HG03354 (cell line): ENCODE data around the gene FAAP20.

Experiments
- ATAC-seq: cut with Tn5 transposase; IDR thresholded peaks from one replicate; pipeline ENCODE4 v1.9.1; 2021; ENCODE audit warnings: mild to moderate bottlenecking; ENCODE audit not compliant: unreplicated experiment, poor library complexity, severe bottlenecking

Gene FAAP20

DNA sequence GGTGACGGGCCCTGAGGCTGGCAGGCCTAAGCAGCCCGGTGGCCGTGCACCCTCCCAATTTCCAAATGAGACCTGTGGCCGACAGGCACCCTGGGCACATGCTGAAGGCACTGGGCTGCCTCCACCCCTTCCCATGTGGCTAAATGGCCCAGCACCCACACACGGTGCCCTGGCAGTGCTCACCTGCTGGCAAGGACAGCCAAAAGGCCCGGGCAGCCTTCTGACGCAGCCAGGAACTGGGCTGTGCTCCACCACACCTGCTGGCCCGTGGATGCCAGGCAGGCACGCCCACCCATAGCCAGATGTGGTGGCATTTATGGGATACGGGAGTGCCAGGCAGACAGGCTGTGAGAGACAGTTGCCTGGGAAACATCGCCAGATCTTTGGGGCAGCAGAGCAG is 4.0 kb upstream of the FAAP20 start:
- no peak for ATAC-seq

- no peak for ATAC-seq
Observed at GRCh38 chr1:2197707-2198165, 3.2 kb upstream of the FAAP20 start.

DNA sequence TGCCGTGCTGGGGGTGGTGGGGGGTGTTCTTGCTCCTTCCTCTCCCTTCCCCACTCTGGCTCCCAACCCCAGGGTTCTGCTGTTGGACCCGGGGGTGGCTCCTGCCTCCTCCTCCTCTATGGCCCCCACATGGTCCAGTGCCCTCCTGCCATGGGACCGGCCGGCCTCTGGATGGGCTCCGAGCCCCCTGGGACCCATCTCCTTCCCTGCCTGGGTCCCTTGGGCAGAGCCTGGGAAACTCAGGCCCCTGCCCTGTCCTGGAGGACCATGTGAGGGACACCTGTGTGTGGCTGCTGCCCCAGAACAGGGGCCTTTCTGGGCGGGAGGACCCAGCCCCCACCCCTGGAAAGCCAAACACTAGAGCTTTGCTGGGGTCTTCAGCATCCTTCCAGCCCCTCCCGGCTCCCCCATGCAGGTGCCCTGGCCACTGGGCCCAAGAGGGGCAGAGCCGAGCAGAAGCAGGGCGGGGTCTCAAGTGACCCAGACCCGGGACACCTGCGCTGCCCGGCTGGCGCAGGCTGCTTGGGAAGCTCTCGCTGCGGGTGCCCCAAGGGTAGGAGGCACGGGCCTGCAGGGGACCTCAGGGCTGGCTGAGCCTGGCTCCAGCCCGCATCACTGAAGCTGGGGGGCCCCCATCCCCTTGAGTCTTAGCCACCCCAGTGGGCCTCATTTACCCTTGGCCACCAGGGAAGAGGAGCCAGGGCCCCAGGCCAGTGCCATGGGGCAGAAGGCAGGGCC is 2.5 kb upstream of the FAAP20 start:
- no peak for ATAC-seq

DNA sequence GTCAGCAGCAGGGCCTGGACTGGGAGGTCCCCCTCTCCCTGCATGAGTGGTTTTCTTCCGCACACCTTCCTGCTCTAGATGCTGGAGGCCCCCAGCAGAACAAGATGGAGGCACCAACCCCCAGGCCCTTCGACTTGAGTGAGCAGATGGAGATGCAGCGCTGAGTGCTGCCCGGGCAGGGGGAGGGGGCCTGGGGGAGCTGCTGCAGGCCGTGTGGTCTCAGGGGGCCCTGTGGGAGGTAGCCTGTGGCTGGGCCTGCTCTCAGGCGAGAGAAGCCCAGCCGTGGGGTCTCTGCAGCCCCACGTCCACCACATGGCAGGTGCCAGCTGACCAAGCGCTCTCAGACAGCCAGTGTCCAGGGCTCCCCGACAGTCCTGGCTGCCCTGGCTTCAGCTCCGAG is 1.2 kb upstream of the FAAP20 start:
- ATAC-seq: no peak

GRCh38 chr1:2194898-2195673 is 514 bp upstream of the FAAP20 start:
- peak; percentile 70 for ATAC-seq

- ATAC-seq: no peak
Observed at GRCh38 chr1:2193514-2194281, 874 bp downstream of the FAAP20 start.

DNA sequence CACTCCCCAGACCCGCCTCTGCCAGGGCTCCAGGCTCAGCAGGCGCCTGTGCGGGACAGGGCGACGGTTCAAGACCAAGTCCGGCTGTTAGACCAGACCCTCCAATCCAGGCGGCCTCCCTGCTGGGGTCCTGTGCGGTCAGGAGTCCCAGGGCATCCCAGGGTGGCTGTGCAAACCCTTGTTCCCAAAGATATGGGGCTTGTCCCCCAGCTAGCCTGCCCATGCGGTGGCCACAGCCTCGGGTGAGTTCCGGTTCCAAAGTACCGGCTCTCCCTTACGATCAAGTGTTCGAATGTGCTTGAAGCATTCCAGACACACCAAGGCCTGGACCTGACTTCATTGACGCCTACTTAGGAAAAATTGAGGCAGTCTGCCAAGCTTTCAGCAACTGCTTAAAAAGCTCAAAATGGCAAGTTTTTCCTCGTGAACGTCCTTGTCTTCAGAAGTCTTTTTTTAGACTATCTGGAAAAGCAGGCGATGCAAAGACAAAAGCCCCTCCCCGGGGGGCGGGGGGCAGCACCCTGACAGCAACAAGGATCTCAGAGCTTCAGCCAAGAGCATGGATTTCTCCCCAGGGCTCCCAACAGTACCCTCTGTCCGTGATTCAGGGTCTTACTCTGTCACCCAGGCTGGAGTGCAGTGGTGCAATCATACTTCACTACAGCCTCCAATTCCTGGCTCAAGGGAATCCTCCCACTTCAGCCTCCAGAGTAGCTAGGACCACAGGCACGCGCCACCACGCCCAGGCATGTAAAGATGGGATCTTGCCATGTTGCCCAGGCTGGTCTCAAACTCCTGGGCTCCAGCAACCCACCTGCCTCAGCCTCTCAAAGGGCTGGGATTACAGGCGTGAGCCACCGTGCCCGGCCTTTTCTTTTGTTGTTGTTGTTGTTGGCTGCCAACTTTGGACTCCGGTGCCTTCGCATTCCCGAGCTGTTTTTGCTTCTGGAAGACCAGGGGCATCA is 2.3 kb downstream of the FAAP20 start:
- no peak for ATAC-seq

- ATAC-seq: no peak
Observed at GRCh38 chr1:2190491-2190976, 4.0 kb downstream of the FAAP20 start.

- ATAC-seq: peak; percentile 61
Observed at GRCh38 chr1:2189459-2190425, 4.8 kb downstream of the FAAP20 start.

DNA sequence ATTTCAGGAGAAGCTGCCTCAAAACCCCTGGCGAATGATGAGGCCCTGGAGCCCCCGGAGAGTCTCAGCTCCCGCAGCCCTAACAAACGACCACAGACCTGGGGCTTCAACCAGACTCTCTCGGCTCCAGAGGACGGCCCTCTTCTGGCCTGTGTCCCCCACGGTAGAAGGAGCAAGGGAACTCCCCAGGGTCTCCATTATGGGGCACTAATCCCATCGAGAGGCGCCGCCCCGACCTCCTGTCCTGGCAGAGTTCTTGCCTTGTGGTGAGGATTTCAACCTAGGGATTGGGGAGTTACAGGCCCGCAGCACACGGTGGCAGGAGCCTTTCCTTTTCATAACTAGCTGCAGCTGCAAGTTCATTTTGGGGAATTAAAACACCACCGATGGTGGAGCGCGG is 6.2 kb downstream of the FAAP20 start:
- ATAC-seq: no peak

DNA sequence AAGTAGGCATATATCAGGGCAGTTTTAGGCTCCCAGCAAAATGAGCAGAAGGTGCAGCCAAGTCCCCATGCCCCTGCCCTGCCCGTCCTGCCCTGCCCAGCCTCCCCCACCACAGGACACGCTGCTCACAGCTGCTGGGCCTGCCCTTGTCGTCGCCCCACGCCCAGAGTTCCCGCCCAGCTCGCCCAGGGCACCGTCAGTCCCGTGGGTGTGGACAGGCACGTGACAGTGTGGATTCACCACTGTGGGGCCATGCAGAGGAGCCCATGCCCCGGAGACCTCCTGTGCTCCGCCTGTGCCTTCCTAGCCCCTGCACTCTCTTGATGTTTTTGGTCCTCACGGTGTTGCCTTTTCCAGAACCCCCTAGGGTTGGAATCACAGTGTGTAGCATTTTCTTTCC is 7.0 kb downstream of the FAAP20 start:
- ATAC-seq: no peak

DNA sequence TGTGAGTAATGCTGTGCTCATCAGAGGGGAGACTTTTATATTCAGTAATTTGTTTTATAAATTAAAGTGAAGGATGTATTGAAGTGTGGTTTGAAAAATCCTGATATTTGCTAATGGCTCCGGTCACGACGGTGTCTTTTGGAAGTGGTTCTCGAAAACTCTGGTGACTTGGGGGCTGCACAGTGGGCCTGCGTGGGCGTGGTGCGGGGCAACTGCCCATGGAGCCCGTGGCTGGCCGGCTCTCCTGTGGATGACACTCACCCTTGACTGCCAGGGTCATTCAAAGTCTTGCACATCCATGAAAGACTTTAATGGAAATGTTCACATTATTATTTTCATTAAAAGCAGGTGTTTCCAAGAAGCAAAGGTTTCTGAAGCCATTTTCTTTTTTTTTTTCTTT is 7.7 kb downstream of the FAAP20 start:
- no peak for ATAC-seq

GRCh38 chr1:2185880-2186855 is 8.4 kb downstream of the FAAP20 start:
- ATAC-seq: no peak

DNA sequence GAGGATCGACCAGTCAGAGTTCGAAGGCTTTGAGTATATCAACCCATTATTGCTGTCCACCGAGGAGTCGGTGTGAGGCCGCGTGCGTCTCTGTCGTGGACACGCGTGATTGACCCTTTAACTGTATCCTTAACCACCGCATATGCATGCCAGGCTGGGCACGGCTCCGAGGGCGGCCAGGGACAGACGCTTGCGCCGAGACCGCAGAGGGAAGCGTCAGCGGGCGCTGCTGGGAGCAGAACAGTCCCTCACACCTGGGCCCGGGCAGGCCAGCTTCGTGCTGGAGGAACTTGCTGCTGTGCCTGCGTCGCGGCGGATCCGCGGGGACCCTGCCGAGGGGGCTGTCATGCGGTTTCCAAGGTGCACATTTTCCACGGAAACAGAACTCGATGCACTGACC is 9.6 kb downstream of the FAAP20 start:
- ATAC-seq: no peak

GRCh38 chr1:2184531-2184930 is 10.0 kb downstream of the FAAP20 start:
- ATAC-seq: no peak

DNA sequence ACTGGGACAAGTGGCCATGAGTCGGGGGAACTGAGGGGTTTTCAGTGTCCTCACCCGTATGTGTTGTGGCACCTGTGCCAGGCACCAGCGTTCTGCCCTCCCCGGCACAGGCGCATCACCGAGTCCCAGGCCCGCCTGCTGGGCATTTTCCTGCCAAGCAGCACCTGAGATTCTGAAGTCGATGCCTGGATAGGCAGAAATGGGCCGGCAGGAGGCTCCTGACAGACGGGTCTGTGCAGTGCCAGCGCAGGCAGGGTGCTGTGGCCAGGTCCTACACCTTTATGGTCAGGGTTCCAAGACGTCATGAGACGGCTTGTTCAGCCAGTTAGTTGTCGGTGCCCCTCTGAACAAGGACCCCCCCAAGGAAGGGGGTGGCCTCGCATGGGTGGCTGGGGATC is 10.6 kb downstream of the FAAP20 start:
- ATAC-seq: no peak

GRCh38 chr1:2182376-2182775 is 12.2 kb downstream of the FAAP20 start:
- no peak for ATAC-seq
